ENCODE measurements around the gene TTPAL. TPM values are rescaled to one million over a fixed set of nuclear protein-coding genes. Genes with fewer than 3 reads are reported as not detected.

TTPAL gene
- total and polyA plus RNA-seq, 12 donors: 4.2 to 17.8 (median 12.5) TPM

- 67 to 76% (median 74%) methylated on average over 4 of the region's 4 CpGs for WGBS, 4 donors
- intact Hi-C loops (cut with DNase I): loop anchor here (5.0 to 10.0 kb wide), 2 partner anchors 71 to 78 kb away; no protein-coding TSS in a partner anchor
- Histone ChIP-seq H3K9me3 (replicated peaks in 1 of 3) (no peaks in the 10 kb centered on the region), H3K4me3 (no peak overlapping the region), H3K27me3 (no peaks in the 10 kb centered on the region), H3K27ac (peak overlapping the region in 1 of 5 donors; percentile 72), H3K4me1 (replicated peaks in 1 of 2) (peaks cover 5 to 30% of the 10 kb centered on the region in 2 donors), H3K36me3 (replicated peaks in 1 of 2) (no peaks in the 10 kb centered on the region)
- no peak for TF ChIP-seq POLR2A (IDR thresholded peaks at IDR 0.05)
- no peak for DNase-seq
Observed at GRCh38 chr20:44533928-44534327, 58.3 kb downstream of the TTPAL start.

DNA sequence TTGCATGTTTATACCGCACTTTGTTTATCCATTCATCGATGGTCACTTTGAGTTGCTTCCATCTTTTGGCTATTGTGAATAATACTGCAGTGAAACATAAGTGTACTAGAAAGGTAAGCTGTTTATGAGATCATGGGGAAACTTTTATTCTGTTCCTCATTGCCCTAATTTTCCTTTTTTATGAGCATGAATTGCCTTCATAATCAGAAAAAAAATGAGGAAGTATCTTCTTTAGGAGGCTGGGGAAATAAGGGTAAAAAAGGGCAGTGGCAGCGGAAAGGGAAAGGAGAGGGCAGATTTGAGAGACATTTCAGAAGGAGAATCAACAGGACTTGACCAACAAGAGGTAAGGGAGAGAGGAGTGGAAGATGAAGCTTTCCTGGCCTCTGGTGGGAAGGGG lies 60.5 kb downstream of the TTPAL start:
- Histone ChIP-seq H3K4me1 (replicated peaks in 1 of 2) (peaks cover 6 to 30% of the 10 kb centered on the region in 2 donors), H3K27ac (no peak overlapping the region), H3K36me3 (replicated peaks in 1 of 2) (no peaks in the 10 kb centered on the region), H3K27me3 (no peaks in the 10 kb centered on the region), H3K9me3 (replicated peaks in 1 of 3) (no peaks in the 10 kb centered on the region), H3K4me3 (no peak overlapping the region)
- intact Hi-C loops (cut with DNase I): loop anchor here (5.0 to 10.0 kb wide), 2 partner anchors 56 to 69 kb away; no protein-coding TSS in a partner anchor
- 88 to 96% (median 95%) methylated on average over 3 of the region's 3 CpGs for WGBS, 4 donors
- TF ChIP-seq CTCF (IDR thresholded peaks at IDR 0.05): no peak
- no peak for TF ChIP-seq POLR2A (IDR thresholded peaks at IDR 0.05)
- no peak for DNase-seq

DNA sequence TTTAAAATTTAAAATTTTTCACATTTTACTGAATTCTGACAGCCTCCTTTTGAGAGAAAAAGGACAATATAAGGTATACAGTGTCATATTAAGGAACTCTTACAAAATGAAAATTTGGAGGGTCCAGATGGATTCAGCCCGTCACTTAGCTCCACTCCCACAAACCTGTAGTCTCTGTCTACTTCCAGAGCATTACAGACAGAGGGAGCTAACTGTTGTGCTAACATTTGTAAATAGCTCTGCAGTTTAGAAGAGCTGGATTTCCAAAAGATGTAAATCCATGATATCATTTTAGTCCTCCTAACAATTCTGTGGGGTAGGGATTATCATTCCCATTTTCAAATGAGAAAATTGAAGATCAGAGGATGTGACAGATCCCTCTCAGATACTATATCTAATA lies 62.3 kb downstream of the TTPAL start:
- Histone ChIP-seq H3K4me3 (no peak overlapping the region), H3K4me1 (replicated peaks in 1 of 2) (peaks cover 19 to 36% of the 10 kb centered on the region in 2 donors), H3K9me3 (replicated peaks in 1 of 3) (no peaks in the 10 kb centered on the region), H3K27ac (no peak overlapping the region), H3K27me3 (no peaks in the 10 kb centered on the region), H3K36me3 (replicated peaks in 1 of 2) (no peaks in the 10 kb centered on the region)
- no peak for TF ChIP-seq POLR2A (IDR thresholded peaks at IDR 0.05)
- peak in 3 of 6 experiments; percentile 12 to 33 (median 22) for TF ChIP-seq CTCF (IDR thresholded peaks at IDR 0.05)
- WGBS, 4 donors: 50 to 65% (median 59%) methylated on average over 1 of the region's 1 CpG
- DNase-seq: no peak
- intact Hi-C loops (cut with DNase I): loop anchor here (5.0 to 10.0 kb wide), 2 partner anchors 54 to 67 kb away; no protein-coding TSS in a partner anchor

DNA sequence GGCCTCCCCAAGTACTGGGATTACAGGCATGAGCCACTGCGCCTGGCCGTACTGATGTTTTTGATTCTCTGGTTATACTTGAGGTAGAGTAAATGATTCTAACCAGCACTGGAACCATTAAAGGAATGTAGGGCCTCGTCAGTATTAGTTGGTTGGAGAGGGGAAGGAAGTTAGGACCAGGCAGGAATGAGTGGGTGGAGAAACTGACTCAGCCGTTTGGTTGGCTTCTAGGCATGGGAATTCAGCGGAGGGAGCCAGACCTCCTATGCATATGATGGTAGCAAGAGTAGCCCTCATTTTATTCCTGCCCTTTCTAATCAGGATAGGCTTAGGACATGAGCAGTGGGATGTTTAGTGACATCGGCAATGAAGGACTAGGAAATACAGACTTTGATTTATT lies 65.2 kb downstream of the TTPAL start:
- peak overlapping the region in 3 of 5 donors; percentile 0 to 79 (median 78) for H3K27ac ChIP-seq
- H3K4me3 ChIP-seq: no peak overlapping the region
- intact Hi-C loops (cut with DNase I): no loop called here
- no peaks in the 10 kb centered on the region for H3K36me3 ChIP-seq (replicated peaks in 1 of 2)
- peak in 1 of 7 donors; percentile 25 for DNase-seq
- H3K27me3 ChIP-seq: no peaks in the 10 kb centered on the region
- H3K9me3 ChIP-seq (replicated peaks in 1 of 3): no peaks in the 10 kb centered on the region
- H3K4me1 ChIP-seq (replicated peaks in 1 of 2): peaks cover 32 to 37% of the 10 kb centered on the region in 2 donors
- 63 to 73% (median 64%) methylated on average over 6 of the region's 6 CpGs for WGBS, 4 donors
- TF ChIP-seq CTCF (IDR thresholded peaks at IDR 0.05): no peak
- no peak for TF ChIP-seq POLR2A (IDR thresholded peaks at IDR 0.05)

DNA sequence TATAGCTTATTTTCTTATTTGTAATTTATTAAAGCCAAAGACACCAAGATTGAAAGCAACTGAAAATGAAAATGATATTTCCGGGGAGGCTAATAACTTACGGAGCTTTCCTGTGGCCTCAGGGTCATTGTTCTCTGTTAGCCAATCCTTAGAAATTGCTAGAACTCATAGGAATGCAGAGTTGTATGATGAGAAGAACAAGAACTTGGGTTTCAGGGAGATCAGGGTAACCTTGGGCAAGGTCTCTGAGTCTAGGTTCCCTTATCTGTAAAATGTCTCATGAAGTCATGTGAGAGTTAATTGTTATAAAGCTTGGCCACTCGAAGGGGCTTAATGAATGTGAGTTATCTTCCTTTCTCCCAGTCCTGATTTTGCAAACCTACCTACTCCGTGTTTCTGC lies 66.3 kb downstream of the TTPAL start:
- peak in 1 of 7 donors; percentile 45 for DNase-seq
- Histone ChIP-seq H3K4me3 (peak overlapping the region in 1 of 4 donors; percentile 16), H3K27me3 (no peaks in the 10 kb centered on the region), H3K4me1 (replicated peaks in 1 of 2) (peaks cover 32 to 37% of the 10 kb centered on the region in 2 donors), H3K27ac (peak overlapping the region; percentile 2 to 87 (median 78)), H3K9me3 (replicated peaks in 1 of 3) (no peaks in the 10 kb centered on the region), H3K36me3 (replicated peaks in 1 of 2) (no peaks in the 10 kb centered on the region)
- intact Hi-C loops (cut with DNase I): no loop called here
- TF ChIP-seq CTCF (IDR thresholded peaks at IDR 0.05) (no peak), POLR2A (IDR thresholded peaks at IDR 0.05) (no peak)
- WGBS, 4 donors: 15 to 30% (median 23%) methylated on average over 4 of the region's 4 CpGs
